DMS79 treated with DMSO at 0.1 percent for 48 hours (cell line): Measurements from ENCODE around the gene GRID1.
"Not testable (repeated sequence)": the region's sequence is repeated elsewhere in the genome, so short reads cannot be mapped to it uniquely, and the experiment has no call there.

Source experiments
- DNase-seq: peaks from one replicate; lab custom pipeline; 2025; lab: John Stamatoyannopoulos, UW

The GRID1 gene

DNA sequence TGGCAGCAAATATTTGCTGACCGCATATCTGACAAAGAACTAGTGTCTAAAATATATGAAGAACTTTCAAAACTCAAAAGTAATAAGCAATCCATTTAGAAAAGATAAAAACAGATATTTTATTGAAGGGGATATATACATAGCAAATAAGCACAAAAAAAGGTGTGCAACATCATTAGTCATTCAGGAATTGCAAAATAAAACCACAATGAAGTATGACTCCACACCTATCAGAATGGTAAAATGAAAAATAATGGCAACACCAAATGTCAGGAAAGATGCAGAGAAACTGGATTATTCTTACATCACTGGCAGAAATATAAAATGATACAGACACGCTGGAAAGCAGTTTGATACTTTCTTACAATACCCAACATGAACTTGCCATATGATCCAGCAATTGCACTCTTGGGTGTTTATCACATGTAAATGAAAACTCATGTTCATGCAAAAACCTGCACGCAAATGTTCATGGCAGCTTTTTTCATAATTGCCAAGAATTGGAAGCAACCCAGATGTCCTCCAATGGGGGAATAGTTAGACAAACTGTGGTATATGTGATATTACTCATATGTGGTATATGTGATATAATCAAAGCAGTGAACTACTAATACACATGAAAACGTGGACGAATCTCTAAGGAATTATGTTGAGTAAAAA, 645.5 kb downstream of the GRID1 start:
- no peak for DNase-seq

DNA sequence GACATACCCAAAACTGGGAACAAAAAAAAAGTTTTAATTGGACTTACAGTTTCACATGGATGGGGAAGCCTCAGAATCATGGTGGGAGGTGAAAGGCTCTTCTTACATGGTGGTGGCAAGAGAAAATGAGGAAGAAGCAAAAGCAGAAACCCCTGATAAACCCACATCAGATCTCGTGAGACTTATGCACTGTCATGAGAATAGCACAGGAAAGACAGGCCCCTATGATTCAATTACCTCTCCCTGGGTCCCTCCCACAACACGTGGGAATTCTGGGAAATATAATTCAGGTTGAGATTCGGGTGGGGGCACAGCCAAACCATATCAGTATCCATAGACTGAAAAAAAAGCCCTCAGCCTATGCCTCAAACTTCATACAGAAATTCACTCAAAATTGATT, 647.2 kb downstream of the GRID1 start:
- no peak for DNase-seq

DNA sequence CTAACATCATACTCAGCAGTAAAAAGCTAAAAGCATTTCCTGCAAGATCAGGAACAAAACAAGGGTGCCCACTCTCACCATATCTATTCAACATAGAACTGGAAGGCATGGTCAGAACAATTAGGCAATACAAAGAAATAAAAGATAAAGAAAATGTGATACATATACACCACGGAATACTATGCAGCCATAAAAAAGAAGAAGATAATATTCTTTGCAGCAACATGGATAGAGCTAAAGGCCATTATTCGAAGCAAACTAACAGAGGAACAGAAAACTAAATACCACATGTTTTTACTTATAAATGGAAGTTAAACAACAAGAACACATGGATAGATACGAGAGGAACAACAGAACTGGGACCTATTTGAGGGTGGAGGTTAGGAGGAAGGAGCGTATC, 652.7 kb downstream of the GRID1 start:
- DNase-seq, result no peak

DNA sequence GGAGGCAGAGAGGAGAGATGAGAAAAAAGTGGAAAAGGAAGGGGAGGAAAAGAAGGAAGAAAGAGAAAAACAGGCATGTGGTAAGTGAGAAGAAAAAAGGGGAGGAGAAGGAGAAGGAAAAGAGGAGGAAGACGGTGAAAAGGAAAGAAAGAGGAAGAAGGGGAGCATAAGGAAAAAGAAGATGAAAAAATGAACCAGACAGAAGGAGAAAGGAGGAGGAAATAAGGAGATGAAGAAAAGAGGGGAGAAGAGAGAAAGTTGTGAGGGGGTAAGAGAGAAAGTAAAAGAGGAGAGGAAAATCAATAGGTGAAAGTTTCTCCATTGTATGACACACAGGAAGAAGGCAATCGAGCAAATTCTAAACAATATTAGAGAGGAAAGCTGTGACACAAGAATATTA, 663.8 kb downstream of the GRID1 start:
- DNase-seq, result no peak

DNA sequence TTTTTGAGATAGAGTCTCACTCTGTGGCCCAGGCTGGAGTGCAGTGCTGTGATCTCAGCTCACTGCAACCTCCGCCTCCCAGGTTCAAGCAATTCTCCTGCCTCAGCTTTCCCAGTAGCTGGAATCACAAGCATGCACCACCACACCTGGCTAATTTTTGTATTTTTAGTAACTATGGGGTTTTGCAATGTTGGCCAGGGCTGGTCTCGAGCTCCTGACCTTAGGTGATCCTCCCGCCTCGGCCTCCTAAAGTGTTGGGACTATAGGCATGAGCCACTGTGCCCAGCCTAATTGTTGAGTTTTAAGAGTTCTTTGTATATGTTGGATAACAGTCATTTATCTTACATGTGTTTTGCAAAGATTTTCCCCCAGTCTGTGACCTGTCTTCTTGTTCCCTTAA, 667.5 kb downstream of the GRID1 start:
- DNase-seq, result not testable (repeated sequence)

DNA sequence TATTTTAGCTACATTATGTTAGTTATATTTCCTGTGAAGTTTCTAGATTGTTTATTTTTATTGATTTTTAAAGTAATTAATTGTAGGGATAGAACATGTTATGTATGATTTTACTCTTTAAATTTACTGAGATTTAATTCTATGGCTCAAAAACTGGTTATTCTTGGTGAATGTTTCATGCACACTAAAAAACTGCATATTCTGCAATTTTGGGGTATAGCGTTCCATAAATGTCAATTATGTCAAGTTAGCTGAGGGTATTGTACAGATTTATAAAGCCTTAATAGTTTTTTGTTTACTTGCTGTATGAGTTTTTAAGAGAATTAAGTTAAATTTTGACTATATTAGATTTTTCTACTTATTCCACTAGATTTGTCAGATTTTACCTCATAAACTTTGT, 669.7 kb downstream of the GRID1 start:
- no peak for DNase-seq

DNA sequence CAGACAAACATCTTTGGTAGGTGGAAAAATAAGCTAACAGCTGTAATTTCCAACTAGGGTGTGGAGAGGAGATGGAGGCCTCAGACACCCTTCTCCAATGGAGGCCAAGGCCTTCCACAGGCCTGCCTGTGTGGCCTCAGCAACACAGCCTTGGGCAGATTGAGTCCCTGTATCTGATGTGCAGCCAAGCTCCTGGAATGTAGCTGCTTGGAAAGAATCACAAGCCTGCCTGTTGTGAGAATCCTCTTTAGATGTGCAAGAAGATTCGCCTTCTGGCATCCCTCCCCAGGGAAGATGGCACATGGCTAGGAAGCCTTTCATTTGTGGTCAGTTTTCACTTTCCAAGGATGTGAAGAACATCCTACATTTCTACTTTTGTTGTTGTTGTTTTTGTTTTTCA, 684.0 kb downstream of the GRID1 start:
- DNase-seq, result no peak

DNA sequence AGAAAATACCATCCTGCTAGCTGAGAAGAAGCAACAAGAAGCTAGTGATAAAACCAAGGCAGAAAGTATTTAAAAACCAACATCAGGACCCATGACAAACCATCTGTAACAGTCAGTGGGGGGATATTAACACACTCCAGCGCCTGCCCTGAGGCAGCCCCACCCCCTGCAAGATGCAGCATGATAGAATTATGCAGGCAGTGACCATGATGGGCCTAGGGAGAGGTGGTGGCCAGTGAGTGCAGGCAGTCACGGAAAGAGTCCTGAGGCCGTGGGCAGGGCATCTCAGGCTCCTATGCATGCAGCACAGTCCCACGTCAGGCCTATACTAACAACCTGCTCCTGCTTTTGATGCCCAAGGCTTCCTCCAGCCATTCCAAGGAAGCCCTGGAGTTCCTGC, 686.9 kb downstream of the GRID1 start:
- no peak for DNase-seq

DNA sequence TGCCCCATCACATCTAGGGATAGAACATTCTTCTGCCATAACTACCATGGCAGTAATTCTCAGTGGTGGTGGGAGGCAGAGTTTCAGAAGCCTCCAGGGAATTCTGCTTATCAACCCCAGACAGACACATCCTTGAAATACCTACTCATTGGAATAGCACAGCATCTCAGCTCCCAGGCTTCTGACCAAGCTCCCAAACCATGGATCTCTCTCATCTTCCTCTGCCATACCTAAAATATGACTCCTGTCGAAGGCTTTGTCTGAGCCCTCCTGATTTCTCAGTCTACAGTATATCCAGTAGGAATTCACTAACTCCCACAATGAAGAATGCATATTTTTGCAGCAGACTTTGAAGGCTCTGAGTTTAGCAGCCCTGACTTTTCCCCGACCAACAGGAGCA, 687.5 kb downstream of the GRID1 start:
- no peak for DNase-seq

DNA sequence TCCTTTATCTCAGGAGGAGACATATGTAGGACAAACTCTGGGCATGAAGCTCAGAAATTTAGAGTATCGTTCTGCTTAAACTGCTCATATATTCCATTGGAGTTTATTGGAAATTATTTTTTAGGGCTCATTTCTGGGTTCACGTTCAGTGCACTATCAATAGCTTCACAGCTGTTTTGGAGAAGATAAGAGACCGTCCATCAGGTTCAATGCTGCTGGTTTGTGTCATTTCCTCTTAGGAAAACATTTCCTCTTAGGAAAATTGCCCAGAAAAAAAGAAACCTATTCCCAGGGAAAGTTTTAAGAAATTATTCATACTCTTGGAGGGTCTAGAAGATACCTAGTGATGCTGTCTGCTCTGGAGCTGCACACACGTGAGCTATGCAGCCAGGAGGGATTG, 691.7 kb downstream of the GRID1 start:
- DNase-seq, result no peak

DNA sequence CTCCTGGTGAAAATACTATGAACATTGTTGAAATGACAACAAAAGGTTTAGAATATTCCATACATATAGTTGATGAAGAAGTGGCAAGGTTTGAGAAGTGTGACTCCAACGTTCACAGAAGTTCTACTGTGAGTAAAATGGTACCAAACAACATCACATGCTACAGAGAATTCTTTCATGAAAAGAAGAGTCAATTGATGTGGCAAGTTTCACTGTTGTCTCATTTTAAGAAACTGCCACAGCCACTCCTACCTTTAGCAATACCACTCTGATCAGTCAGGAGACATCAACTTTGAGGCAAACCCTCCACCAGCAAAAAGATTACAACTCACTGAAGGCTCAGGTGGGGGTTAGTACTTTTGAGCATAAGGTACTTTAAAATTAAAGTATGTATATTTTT, 693.3 kb downstream of the GRID1 start:
- DNase-seq, result no peak

DNA sequence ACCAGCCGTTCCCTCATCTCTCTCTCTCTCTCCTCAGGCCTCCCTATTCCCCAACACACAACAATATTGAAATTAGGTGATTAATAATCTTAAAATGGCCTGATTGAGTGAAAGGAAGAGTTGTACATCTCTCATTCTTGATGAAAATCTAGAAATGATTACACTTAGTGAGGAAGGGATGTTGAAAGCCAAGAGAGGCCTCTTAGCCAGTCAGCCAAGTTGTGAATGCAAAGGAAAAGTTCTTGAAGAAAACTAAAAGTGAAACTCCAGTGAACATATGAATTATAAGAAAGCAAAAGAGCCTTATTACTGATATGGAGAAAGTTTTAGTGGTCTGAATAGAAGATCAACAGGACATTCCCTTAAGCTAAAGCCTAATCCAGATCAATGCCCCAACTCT, 695.1 kb downstream of the GRID1 start:
- DNase-seq, result no peak

DNA sequence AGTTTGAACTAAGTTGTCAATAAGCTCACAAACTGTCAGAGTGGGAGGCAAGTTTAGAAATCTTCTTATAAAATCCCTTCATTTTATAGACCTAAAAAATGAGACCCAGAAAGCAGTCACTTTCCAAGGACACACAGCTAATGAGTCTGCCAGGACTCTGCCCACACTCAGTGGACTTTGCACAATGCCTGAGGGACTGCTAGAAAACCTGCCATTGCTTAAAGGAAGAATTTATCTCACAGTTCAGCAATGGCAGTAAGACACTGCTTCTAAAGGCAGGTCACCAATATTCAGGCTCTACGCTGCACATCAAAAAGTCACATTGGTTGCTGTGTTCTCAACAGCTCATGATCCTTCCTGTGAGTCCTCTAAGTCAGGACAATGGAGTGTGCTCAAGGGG, 698.1 kb downstream of the GRID1 start:
- no peak for DNase-seq

DNA sequence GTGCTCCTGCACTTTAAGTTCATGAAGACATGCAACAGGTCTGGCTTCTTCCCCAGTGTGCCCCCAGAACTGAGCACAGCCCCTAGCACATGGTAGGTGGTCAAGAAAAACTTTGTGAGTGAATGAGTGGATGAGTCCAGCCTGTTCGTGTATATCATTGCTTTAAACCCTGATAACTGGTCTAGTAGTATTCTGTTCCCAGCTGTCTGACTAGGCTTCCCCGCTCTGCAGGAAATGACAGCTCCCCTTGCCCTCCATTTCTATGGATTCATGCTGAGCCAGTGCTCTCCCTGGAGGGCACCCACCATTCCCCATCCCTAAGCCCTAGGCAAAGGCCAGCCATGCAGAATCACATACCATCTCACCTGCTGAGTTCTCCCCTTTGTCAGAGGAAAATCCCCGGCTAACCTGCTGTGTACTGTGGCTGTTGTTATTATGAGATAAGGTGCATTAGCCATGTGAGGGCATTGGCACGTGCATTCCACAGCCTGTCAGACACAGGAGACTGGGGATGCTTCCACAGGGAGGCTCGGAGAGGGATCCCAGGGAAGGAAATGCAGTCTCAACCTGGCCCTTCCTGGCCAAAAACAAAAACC, 698.9 kb downstream of the GRID1 start:
- no peak for DNase-seq

DNA sequence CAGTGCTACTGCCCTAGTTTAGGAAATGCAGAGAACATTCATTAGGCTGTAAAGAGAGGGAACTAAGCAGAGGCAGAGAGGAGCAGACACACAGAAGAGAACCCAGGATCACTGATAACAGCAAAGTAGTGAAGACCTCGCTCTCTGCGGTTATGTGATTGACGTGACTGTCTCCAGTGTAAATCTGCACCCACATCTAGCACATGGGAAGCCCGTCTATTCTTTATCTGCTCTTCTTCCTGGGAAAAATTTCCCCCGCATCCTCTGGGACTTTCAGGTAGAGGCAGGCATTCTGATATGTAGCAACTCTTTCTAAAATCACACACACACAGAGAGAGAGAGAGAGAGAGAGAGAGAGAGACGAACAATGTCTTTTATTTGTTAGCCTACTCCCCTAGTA, 699.6 kb downstream of the GRID1 start:
- no peak for DNase-seq

DNA sequence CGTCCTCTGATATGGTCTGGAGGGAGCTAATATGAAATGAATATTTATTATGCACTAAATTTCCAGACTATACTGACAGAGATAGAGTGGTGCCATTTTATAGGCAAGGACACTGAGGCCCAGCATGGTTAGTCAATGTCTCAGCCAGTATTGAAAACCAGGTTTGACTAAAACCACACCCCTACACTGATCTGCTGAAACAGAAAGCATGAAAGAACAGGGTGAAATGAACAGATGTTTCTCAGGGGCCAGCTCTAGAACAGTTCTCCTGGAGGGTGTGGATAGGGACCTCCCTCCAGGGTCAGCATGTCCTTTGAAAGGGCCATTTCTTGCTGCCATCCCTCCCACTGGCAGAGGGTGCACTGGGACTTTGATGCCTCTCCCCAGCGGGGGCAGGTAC, 700.5 kb downstream of the GRID1 start:
- no peak for DNase-seq

DNA sequence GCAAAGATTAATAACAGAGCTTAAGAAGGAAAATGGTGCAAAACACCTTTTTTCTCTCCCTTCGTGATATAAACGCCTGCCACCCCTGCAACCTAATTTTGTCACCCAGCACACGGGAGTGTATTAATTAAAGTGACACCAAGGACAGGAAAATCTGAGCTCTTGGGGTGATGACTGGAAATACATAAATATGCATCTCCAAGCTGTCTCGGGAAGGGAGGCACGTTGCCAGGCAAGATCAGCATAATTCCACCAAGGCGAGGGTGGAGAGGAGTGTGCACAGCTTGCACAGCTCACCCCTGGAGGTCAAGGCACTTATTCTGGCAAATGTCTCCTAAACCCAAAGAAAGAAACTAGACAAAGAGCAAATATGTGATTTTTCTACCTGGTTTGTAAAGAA, 700.9 kb downstream of the GRID1 start:
- DNase-seq, result no peak

DNA sequence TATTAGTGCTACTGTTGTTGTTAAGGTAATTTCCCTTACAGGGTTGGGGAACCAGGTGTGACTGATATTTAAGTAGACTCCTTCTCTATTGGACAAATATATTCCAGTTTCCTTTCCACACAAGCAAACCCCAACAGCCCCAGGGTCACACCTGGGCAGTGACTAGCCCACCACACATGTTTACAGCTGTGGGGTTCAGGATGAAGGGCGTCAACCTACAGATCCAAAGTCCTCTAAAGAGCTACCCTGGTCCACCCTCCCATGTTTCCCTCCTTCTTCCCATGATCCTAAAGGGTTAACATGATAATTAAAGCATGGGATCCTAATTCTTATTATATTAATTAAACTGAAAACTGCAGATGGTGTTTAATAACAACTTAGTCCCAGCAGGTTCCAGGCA, 701.5 kb downstream of the GRID1 start:
- no peak for DNase-seq

DNA sequence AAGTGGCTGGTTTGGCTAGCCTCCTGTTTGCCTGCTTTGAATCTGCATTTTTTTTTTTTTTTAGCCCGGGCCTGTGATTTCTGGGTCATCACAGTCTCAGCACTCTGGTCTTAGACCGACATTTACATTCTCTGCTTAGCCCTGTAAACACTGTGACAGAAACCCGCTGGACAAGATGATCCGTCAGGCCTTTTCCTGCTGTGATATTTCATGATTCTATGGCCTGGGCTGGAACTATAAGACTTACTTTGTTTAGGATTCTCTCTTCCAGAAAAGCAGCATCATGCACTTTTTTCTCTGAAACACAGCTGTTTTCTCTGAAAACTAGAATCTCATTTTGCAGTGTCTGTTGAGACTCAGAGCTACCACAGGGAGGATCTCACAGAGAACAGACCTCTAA, 705.5 kb downstream of the GRID1 start:
- DNase-seq, result no peak

DNA sequence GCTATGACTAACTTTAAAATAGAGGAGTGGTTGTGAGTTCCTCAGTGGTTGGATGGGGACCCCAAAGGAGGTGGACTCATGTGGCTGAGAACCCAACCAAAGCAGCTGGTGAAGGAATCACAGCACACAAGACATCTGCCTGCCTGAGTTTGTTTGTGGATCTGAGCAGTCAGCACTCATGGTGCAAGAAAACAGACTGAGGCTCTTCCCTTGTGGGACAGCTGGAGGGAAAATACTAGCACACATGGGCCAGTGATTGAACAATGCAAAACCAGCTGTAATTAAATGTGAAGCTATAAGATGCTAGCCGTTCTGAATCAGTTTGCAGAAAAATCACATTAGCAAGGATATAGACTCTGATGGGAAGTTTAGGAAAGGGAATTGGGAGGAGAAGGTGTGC, 707.3 kb downstream of the GRID1 start:
- DNase-seq, result no peak

DNA sequence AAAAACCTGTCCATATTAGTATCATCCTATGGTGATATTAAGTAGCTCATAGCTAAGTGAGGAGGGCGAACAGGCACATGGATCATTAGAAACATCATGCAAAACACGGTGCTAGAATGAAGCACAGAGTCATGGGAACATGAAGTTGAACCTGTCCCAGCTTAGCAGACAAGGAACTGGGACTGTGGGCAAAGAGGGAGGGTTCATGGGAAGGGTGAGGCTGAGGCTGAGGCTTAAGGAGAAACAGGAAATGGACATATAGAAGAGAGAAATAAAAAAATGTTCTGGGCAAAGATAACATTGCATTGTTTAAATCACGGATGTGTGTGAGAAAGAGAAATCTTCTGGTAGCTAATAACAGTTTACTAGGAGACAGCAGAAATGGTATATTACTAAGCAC, 708.1 kb downstream of the GRID1 start:
- no peak for DNase-seq

DNA sequence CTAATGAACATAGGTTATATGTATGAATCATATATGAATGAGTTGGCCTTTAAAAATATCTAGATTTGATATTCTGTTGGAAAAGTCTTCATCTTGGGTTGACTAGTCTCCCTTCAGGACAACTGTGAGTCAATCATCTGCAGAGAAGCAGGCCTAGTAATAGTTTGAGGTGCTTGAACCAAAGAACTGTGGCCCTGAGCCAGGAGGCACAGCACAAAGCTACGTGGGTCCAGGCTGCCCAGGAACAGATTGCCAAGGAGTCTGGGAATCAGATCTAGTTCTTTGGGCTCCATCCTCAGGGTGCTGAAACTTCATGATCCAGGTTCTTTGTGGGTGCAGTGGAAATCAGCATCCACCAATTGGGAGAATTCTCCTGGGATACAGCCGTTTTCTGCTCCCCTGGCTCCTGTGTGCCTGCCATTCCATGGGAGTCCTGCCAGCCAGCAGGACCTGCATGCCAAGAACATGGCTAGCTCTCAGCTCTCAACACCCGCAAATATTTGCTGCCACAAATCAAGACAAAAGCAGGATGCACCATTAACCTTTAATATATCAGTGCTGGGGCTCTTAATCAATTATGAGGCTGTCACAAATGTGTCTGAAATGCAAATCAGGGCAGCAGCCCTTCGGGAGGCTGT, 709.0 kb downstream of the GRID1 start:
- no peak for DNase-seq

DNA sequence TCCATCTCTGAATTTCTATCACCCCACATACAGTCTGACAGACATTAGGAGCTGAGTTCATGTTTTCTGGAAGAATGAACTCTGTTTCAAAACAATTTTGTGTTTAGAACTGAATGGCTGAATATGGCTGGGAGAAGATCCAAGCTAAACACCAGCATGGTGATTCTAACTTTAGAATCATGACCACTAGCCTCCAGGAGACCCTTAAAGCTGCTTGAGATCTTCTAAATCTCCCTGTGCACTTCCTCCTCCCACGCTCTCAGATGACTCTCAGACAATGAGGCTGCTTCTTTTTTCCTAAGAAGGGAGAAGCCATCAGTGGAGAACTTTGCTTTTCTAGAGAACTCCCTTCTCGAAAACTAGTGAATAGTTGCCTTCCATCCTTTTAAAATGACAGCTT, 711.2 kb downstream of the GRID1 start:
- no peak for DNase-seq

DNA sequence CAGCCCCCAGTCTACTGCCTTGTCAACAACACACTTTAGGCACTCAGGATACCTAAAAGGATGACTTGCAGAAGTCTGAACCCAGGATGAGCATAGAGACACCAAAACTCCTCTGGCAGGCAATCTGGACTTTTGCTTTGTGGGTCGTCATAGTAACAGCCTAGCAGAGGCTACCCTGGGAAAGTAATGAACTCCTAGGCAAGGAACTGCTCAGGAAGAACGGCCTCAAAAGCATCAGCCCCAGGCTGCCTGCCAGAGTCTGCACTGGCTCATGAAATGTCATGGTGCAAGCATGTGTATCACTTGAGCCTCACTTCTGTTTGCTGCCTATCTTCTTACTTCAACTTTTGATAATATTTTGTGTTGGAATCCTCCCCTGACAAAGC, 715.1 kb downstream of the GRID1 start:
- DNase-seq, result no peak
